EL (cell line): ENCODE measurements around the gene PLCH1.
"Not testable (repeated sequence)": the region's sequence is repeated elsewhere in the genome, so short reads cannot be mapped to it uniquely, and the experiment has no call there.

ENCODE experiments used
- DNase-seq: peaks from one replicate; pipeline ENCODE4 v3.0.0-alpha.2; 2016

Gene PLCH1

GRCh38 chr3:155407971-155408370 is 336.9 kb downstream of the PLCH1 start:
- no peak for DNase-seq

- DNase-seq: no peak
These were observed 337.5 kb downstream of the PLCH1 start for GRCh38 chr3:155407331-155407730.

- DNase-seq: no peak
These were observed 340.4 kb downstream of the PLCH1 start for GRCh38 chr3:155404486-155404885.

- no peak for DNase-seq
These were observed 342.2 kb downstream of the PLCH1 start for GRCh38 chr3:155402656-155403055.

- DNase-seq: no peak
These were observed 346.8 kb downstream of the PLCH1 start for GRCh38 chr3:155398046-155398445.

- not testable (repeated sequence) for DNase-seq
These were observed 350.0 kb downstream of the PLCH1 start for GRCh38 chr3:155394896-155395295.

- no peak for DNase-seq
These were observed 350.6 kb downstream of the PLCH1 start for GRCh38 chr3:155394240-155394639.

- DNase-seq: no peak
These were observed 351.6 kb downstream of the PLCH1 start for GRCh38 chr3:155393316-155393715.

- no peak for DNase-seq
These were observed 352.7 kb downstream of the PLCH1 start for GRCh38 chr3:155392138-155392537.

- DNase-seq: peak; percentile 72
These were observed 353.3 kb downstream of the PLCH1 start for GRCh38 chr3:155391551-155391958.

GRCh38 chr3:155391104-155391503 is 353.8 kb downstream of the PLCH1 start:
- peak; percentile 42 for DNase-seq

- DNase-seq: no peak
These were observed 354.5 kb downstream of the PLCH1 start for GRCh38 chr3:155390351-155390750.

GRCh38 chr3:155388417-155388816 is 356.5 kb downstream of the PLCH1 start:
- no peak for DNase-seq

GRCh38 chr3:155387571-155387970 is 357.3 kb downstream of the PLCH1 start:
- no peak for DNase-seq

- no peak for DNase-seq
These were observed 358.0 kb downstream of the PLCH1 start for GRCh38 chr3:155386919-155387318.

GRCh38 chr3:155385896-155386625 is 358.8 kb downstream of the PLCH1 start:
- no peak for DNase-seq

- peak; percentile 64 for DNase-seq
These were observed 362.4 kb downstream of the PLCH1 start for GRCh38 chr3:155382396-155383042.

- no peak for DNase-seq
These were observed 367.0 kb downstream of the PLCH1 start for GRCh38 chr3:155377847-155378246.

- no peak for DNase-seq
These were observed 367.8 kb downstream of the PLCH1 start for GRCh38 chr3:155377071-155377470.

- DNase-seq: no peak
These were observed 372.6 kb downstream of the PLCH1 start for GRCh38 chr3:155372281-155372680.

- no peak for DNase-seq
These were observed 373.9 kb downstream of the PLCH1 start for GRCh38 chr3:155370764-155371503.

GRCh38 chr3:155370198-155370597 is 374.7 kb downstream of the PLCH1 start:
- no peak for DNase-seq

GRCh38 chr3:155369735-155370134 is 375.1 kb downstream of the PLCH1 start:
- no peak for DNase-seq

- DNase-seq: no peak
These were observed 375.6 kb downstream of the PLCH1 start for GRCh38 chr3:155369244-155369643.
